PFSK-1 (cell line): ENCODE results near the gene OR8D1.

Experiments used
- FOXP2 ChIP-seq: optimal IDR thresholded peaks from 2 replicates; pipeline ENCODE3; 2011; ENCODE audit warnings: borderline replicate concordance, control low read depth, inconsistent platforms; ENCODE audit not compliant: insufficient read depth; ENCODE audit errors: extremely low read length, extremely low read depth
- POLR2AphosphoS5 ChIP-seq: IDR thresholded peaks from 2 replicates; pipeline ENCODE4 v1.6.1; 2012; ENCODE audit warnings: low read depth, mild to moderate bottlenecking, control low read depth, low read length, moderate library complexity
- SIN3A ChIP-seq: IDR thresholded peaks from 2 replicates; pipeline ENCODE4 v1.6.1; 2012; ENCODE audit warnings: mild to moderate bottlenecking, low read length, moderate library complexity, borderline replicate concordance; ENCODE audit not compliant: insufficient read depth
- TAF1 ChIP-seq: IDR thresholded peaks from 2 replicates; pipeline ENCODE4 v1.6.1; 2012; ENCODE audit warnings: low read length, control low read depth, borderline replicate concordance; ENCODE audit not compliant: insufficient read depth
- TF ChIP-seq, protein P1 (sequence below), 2 experiments: IDR thresholded peaks; 2 replicates each; pipeline versions ENCODE4 v1.6.1 to v1.8.0; 2011 to 2012; ENCODE audit warnings: low read depth in 2 of 2, low read length in 2 of 2, control low read depth in 1 of 2, inconsistent platforms in 1 of 2, mild to moderate bottlenecking in 1 of 2, moderate library complexity in 1 of 2; ENCODE audit not compliant: insufficient read depth in 1 of 2

DNA sequence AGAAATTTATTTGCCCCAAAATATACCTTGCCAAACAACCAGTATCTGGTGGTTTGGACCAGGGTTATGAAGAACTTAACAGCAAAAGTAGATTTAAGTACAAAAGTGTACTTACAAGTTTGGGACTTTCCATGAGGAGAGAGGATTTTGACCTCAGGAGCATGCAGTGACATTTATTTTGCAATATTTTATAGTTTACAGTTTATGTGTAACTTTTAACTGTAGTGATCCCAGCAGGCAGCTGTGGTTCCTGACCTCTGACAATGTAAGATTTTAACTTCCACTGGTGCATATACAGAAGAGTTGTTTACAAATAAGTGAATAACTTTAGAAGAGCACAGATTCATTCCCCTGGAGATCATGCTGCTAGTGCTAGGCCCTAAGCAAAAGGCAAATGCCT lies 6.7 kb downstream of the OR8D1 start:
- no peak for TF ChIP-seq TAF1
- TF ChIP-seq, protein P1, sequence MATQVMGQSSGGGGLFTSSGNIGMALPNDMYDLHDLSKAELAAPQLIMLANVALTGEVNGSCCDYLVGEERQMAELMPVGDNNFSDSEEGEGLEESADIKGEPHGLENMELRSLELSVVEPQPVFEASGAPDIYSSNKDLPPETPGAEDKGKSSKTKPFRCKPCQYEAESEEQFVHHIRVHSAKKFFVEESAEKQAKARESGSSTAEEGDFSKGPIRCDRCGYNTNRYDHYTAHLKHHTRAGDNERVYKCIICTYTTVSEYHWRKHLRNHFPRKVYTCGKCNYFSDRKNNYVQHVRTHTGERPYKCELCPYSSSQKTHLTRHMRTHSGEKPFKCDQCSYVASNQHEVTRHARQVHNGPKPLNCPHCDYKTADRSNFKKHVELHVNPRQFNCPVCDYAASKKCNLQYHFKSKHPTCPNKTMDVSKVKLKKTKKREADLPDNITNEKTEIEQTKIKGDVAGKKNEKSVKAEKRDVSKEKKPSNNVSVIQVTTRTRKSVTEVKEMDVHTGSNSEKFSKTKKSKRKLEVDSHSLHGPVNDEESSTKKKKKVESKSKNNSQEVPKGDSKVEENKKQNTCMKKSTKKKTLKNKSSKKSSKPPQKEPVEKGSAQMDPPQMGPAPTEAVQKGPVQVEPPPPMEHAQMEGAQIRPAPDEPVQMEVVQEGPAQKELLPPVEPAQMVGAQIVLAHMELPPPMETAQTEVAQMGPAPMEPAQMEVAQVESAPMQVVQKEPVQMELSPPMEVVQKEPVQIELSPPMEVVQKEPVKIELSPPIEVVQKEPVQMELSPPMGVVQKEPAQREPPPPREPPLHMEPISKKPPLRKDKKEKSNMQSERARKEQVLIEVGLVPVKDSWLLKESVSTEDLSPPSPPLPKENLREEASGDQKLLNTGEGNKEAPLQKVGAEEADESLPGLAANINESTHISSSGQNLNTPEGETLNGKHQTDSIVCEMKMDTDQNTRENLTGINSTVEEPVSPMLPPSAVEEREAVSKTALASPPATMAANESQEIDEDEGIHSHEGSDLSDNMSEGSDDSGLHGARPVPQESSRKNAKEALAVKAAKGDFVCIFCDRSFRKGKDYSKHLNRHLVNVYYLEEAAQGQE (IDR thresholded peaks at IDR 0.05; ENCODE audit: insufficient read depth in 1 of 2, low read depth in 2 of 2, low read length in 2 of 2) = no peak
- TF ChIP-seq POLR2AphosphoS5 = no peak
- no peak for TF ChIP-seq SIN3A
- TF ChIP-seq FOXP2 = no peak
